ENCODE results near the gene MYO5B. TPM values are rescaled to one million over a fixed set of nuclear protein-coding genes. Genes with fewer than 3 reads are reported as not detected.

MYO5B gene
- polyA plus RNA-seq, 1 donor from 2014 or later: 0.42 TPM

DNA sequence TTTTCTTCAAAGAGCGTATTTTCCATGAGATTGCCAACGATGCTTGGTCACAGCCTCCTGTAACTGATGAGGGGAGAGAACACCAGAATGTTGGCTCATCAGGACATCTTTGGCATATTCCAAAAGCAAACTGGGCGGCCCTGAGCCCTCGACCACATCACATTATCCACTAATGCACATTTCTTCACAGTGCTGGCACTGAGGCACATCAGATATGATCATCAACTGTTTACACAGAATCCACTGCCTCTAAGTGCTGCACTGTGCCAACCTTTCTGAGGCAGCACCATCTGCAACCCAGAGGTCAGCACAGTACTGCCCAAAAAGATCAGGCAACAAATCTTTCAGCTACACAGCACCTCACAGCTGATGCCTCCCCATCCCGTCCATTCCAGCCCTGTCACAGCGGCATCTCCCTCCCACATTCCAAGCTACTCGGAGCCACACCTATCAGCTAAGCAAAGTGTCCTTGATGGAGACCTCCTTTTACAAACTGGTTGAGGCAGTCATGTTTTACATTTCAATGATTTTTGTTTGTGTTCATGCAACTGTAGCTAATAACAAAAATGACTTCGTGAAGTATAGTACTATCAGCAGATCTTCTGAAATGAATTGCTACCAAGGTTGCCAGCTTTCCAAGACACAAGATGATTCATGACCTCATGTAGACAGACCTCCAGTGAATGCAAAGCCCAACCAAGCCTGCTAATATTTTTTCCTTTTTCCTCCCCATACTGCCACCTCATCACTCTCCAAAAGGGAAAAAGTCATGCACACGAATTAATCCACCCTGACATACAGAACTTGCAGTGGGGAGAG lies 32.3 kb downstream of the MYO5B start:
- Histone ChIP-seq H3K9me3 (ENCODE audit: low read length) (no peaks in the 10 kb centered on the region), H3K9ac (ENCODE audit: low read length) (no peak overlapping the region), H3F3A (ENCODE audit: insufficient read depth, low read length, poor library complexity, severe bottlenecking) (no peaks in the 10 kb centered on the region), H2AFZ (ENCODE audit: low read depth, low read length) (no peak overlapping the region), H3K9me2 (ENCODE audit: insufficient read depth, low read length) (no peaks in the 10 kb centered on the region), H3K27ac (ENCODE audit: low read length) (no peak overlapping the region), H4K20me1 (ENCODE audit: insufficient read depth) (no peaks in the 10 kb centered on the region), H3K27me3 (ENCODE audit: insufficient read depth, low read depth, low read length) (no peaks in the 10 kb centered on the region), H3K79me2 (replicated peaks; ENCODE audit: insufficient read depth, low read length) (no peaks in the 10 kb centered on the region), H3K4me2 (ENCODE audit: low read length) (no peak overlapping the region), H3K4me3 (ENCODE audit: low read length) (no peak overlapping the region), H3K36me3 (ENCODE audit: insufficient read depth, low read length) (no peaks in the 10 kb centered on the region)
- TF ChIP-seq EP300 (conservative IDR thresholded peaks at IDR 0.05; ENCODE audit: poor library complexity, severe bottlenecking) (no peak), CTCF (IDR thresholded peaks at IDR 0.05; ENCODE audit: poor library complexity, severe bottlenecking) (no peak), REST (IDR thresholded peaks at IDR 0.05; ENCODE audit: borderline replicate concordance) (no peak), RAD21 (conservative IDR thresholded peaks at IDR 0.05) (no peak), MXI1 (conservative IDR thresholded peaks at IDR 0.05; ENCODE audit: poor library complexity, severe bottlenecking) (no peak)

GRCh38 chr18:50161597-50162205 lies 33.2 kb downstream of the MYO5B start:
- Histone ChIP-seq H3K9me2 (ENCODE audit: insufficient read depth, low read length) (no peaks in the 10 kb centered on the region), H4K20me1 (ENCODE audit: insufficient read depth) (no peaks in the 10 kb centered on the region), H3K79me2 (replicated peaks; ENCODE audit: insufficient read depth, low read length) (no peaks in the 10 kb centered on the region), H3K9me3 (ENCODE audit: low read length) (no peaks in the 10 kb centered on the region), H2AFZ (ENCODE audit: low read depth, low read length) (no peak overlapping the region), H3F3A (ENCODE audit: insufficient read depth, low read length, poor library complexity, severe bottlenecking) (no peaks in the 10 kb centered on the region), H3K9ac (ENCODE audit: low read length) (no peak overlapping the region), H3K27me3 (ENCODE audit: insufficient read depth, low read depth, low read length) (no peaks in the 10 kb centered on the region), H3K4me2 (ENCODE audit: low read length) (no peak overlapping the region), H3K4me3 (ENCODE audit: low read length) (no peak overlapping the region), H3K36me3 (ENCODE audit: insufficient read depth, low read length) (no peaks in the 10 kb centered on the region), H3K27ac (ENCODE audit: low read length) (no peak overlapping the region)
- TF ChIP-seq SMC3 (conservative IDR thresholded peaks at IDR 0.05; ENCODE audit: poor library complexity) (no peak), RAD21 (conservative IDR thresholded peaks at IDR 0.05) (no peak)

- H2AFZ ChIP-seq (ENCODE audit: low read depth, low read length): no peak overlapping the region
- no peaks in the 10 kb centered on the region for H3K9me2 ChIP-seq (ENCODE audit: insufficient read depth, low read length)
- no peaks in the 10 kb centered on the region for H3F3A ChIP-seq (ENCODE audit: insufficient read depth, low read length, poor library complexity, severe bottlenecking)
- H3K4me2 ChIP-seq (ENCODE audit: low read length): no peak overlapping the region
- no peaks in the 10 kb centered on the region for H3K36me3 ChIP-seq (ENCODE audit: insufficient read depth, low read length)
- H3K27ac ChIP-seq (ENCODE audit: low read length): no peak overlapping the region
- H3K4me3 ChIP-seq (ENCODE audit: low read length): no peak overlapping the region
- no peaks in the 10 kb centered on the region for H3K27me3 ChIP-seq (ENCODE audit: insufficient read depth, low read depth, low read length)
- no peaks in the 10 kb centered on the region for H3K79me2 ChIP-seq (replicated peaks; ENCODE audit: insufficient read depth, low read length)
- no peak for TF ChIP-seq POLR2AphosphoS5 (IDR thresholded peaks at IDR 0.05)
- no peak for TF ChIP-seq SMC3 (conservative IDR thresholded peaks at IDR 0.05; ENCODE audit: poor library complexity)
- no peak for TF ChIP-seq CTCF (IDR thresholded peaks at IDR 0.05; ENCODE audit: poor library complexity, severe bottlenecking)
- no peak for TF ChIP-seq TAF1 (IDR thresholded peaks at IDR 0.05; ENCODE audit: low read depth)
- no peak for TF ChIP-seq EZH2 (IDR thresholded peaks at IDR 0.05; ENCODE audit: borderline replicate concordance, insufficient read depth, low read length, poor library complexity, severe bottlenecking)
- no peak for TF ChIP-seq RAD21 (conservative IDR thresholded peaks at IDR 0.05)
- no peak for TF ChIP-seq EP300 (conservative IDR thresholded peaks at IDR 0.05; ENCODE audit: poor library complexity, severe bottlenecking)
- no peak overlapping the region for H3K9ac ChIP-seq (ENCODE audit: low read length)
- H3K9me3 ChIP-seq (ENCODE audit: low read length): no peaks in the 10 kb centered on the region
- no peaks in the 10 kb centered on the region for H4K20me1 ChIP-seq (ENCODE audit: insufficient read depth)
Observed at GRCh38 chr18:50159654-50160046, 35.3 kb downstream of the MYO5B start.
